ENCODE data around the gene LRPPRC. TPM values are rescaled to one million over a fixed set of nuclear protein-coding genes. Genes with fewer than 3 reads are reported as not detected.

LRPPRC gene
- total RNA-seq, 1 experiment from 2014 or later, result 50.5 TPM

GRCh38 chr2:43872151-43872550 is 123.6 kb downstream of the LRPPRC start:
- DNase-seq (ENCODE audit: low read depth), result no peak

- no peak for DNase-seq (ENCODE audit: low read depth)
These were observed 140.5 kb downstream of the LRPPRC start for GRCh38 chr2:43855292-43855691.

GRCh38 chr2:43854671-43855070 is 141.1 kb downstream of the LRPPRC start:
- DNase-seq (ENCODE audit: low read depth), result no peak

- DNase-seq (ENCODE audit: low read depth), result no peak
These were observed 142.4 kb downstream of the LRPPRC start for GRCh38 chr2:43853141-43854081.

GRCh38 chr2:43852196-43852730 is 143.5 kb downstream of the LRPPRC start:
- DNase-seq (ENCODE audit: low read depth), result no peak

- no peak for DNase-seq (ENCODE audit: low read depth)
These were observed 144.5 kb downstream of the LRPPRC start for GRCh38 chr2:43851011-43851980.

GRCh38 chr2:43848214-43848613 is 147.6 kb downstream of the LRPPRC start:
- no peak for DNase-seq (ENCODE audit: low read depth)

GRCh38 chr2:43846140-43846793 is 149.5 kb downstream of the LRPPRC start:
- DNase-seq (ENCODE audit: low read depth), result no peak

GRCh38 chr2:43845181-43845580 is 150.6 kb downstream of the LRPPRC start:
- no peak for DNase-seq (ENCODE audit: low read depth)

GRCh38 chr2:43842866-43843226 is 152.9 kb downstream of the LRPPRC start:
- no peak for DNase-seq (ENCODE audit: low read depth)

- no peak for DNase-seq (ENCODE audit: low read depth)
These were observed 153.6 kb downstream of the LRPPRC start for GRCh38 chr2:43841949-43842865.

GRCh38 chr2:43840965-43841364 is 154.8 kb downstream of the LRPPRC start:
- no peak for DNase-seq (ENCODE audit: low read depth)

GRCh38 chr2:43839776-43840564 is 155.8 kb downstream of the LRPPRC start:
- DNase-seq (ENCODE audit: low read depth), result no peak

- DNase-seq (ENCODE audit: low read depth), result no peak
These were observed 157.1 kb downstream of the LRPPRC start, which contains the start of the genes ABCG5 and ABCG8 for GRCh38 chr2:43838560-43839267. Gene ABCG5, minus strand, starts transcription at chr2:43838839. Its CDS starts 160 bp downstream, at chr2:43838679. Gene ABCG8, plus strand, starts transcription at chr2:43838971. Its CDS starts 83 bp downstream, at chr2:43839054.

- no peak for DNase-seq (ENCODE audit: low read depth)
These were observed 157.8 kb downstream of the LRPPRC start for GRCh38 chr2:43837831-43838559.

- DNase-seq (ENCODE audit: low read depth), result no peak
These were observed 158.8 kb downstream of the LRPPRC start for GRCh38 chr2:43837033-43837432.

Measured in HT1080 (cell line).